ENCODE data around the gene ADAMTS12.

The ADAMTS12 gene

DNA sequence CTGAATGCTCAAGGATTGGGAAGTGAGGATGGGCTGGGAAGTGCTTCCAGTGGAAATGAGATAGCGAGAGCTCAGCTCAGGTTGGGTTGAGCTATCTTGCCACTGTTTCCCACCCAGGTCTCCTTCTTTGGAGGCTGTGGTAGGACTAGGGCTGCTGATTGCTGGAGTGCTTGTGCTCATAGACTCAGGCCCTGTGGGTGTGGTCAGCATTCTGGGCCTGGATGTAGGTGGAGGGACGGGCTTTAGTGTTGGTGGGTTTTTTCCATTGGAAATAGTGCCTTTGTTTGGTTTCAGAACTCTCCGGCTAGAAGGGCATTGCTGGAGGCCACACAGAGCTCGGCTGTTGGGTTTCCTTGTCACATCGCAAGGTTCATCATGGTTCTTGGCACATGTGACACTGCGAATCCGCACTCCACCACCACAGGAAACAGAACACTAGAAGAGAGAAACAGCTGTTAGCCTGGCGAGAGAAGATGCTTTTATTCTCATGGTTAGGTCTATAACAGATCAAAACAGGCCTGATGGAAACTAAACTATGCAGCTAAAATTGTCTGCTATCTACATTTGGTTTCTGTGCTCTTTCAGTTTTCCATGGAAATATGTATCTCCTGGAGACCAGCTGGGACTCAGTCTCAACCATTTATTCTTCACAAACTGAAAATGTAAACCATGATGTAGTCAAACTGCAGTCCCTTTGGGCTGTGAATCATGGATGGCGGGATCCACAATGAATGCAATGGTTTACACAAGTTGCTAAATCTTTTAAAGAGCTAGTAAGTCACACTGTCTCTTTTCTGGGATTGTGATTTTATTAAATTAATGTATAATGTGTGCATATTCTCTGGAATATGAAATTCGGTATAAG, 314.8 kb downstream of the ADAMTS12 start:
- no peak for DNase-seq (ENCODE audit: low spot score)
- Histone ChIP-seq H3K36me3 (replicated peaks in 1 of 2; ENCODE audit: control insufficient read depth in 2 of 2, insufficient read depth in 2 of 2, low read length in 2 of 2) (peaks cover 8 to 70% of the 10 kb centered on the region in 2 donors), H2AFZ (ENCODE audit: low read length) (no peak overlapping the region), H3K27me3 (ENCODE audit: control insufficient read depth in 3 of 3, insufficient read depth in 3 of 3, low read depth in 1 of 3, low read length in 3 of 3) (no peaks in the 10 kb centered on the region), H3K27ac (replicated peaks; ENCODE audit: low read length) (no peak overlapping the region), H4K8ac (ENCODE audit: low read depth, low read length) (no peak overlapping the region), H3K79me1 (ENCODE audit: low read depth, low read length) (no peaks in the 10 kb centered on the region), H3K4me3 (ENCODE audit: low read length in 2 of 2) (no peak overlapping the region), H3K18ac (ENCODE audit: low read length) (no peak overlapping the region), H3K9ac (ENCODE audit: low read depth, low read length, poor library complexity) (no peak overlapping the region), H3K4me2 (ENCODE audit: insufficient read depth, low read length, poor library complexity, severe bottlenecking) (no peak overlapping the region), H2BK15ac (ENCODE audit: low read length) (no peak overlapping the region), H2BK5ac (ENCODE audit: low read length) (no peak overlapping the region), H3K9me3 (replicated peaks in 1 of 2; ENCODE audit: control insufficient read depth in 2 of 2, insufficient read depth in 1 of 2, low read depth in 1 of 2, low read length in 2 of 2) (peaks cover 2 to 9% of the 10 kb centered on the region in 2 donors), H3K4ac (ENCODE audit: low read length) (no peak overlapping the region), H4K91ac (ENCODE audit: low read depth, low read length, poor library complexity) (no peak overlapping the region), H2AK5ac (ENCODE audit: low read depth, low read length) (no peak overlapping the region), H2BK120ac (ENCODE audit: low read depth, low read length) (no peak overlapping the region), H3K23ac (ENCODE audit: low read depth, low read length, poor library complexity) (no peak overlapping the region), H3K14ac (ENCODE audit: low read length) (no peak overlapping the region), H2BK12ac (ENCODE audit: low read length) (no peak overlapping the region), H3K4me1 (ENCODE audit: control insufficient read depth in 2 of 2, insufficient read depth in 1 of 2, low read depth in 1 of 2, low read length in 2 of 2) (no peaks in the 10 kb centered on the region)
- no CpG with 5 or more reads among the region's 10 CpGs for WGBS, 2 donors (ENCODE audit: extremely low coverage in 2 of 2, insufficient read length in 2 of 2, insufficient replicate concordance in 1 of 2)

DNA sequence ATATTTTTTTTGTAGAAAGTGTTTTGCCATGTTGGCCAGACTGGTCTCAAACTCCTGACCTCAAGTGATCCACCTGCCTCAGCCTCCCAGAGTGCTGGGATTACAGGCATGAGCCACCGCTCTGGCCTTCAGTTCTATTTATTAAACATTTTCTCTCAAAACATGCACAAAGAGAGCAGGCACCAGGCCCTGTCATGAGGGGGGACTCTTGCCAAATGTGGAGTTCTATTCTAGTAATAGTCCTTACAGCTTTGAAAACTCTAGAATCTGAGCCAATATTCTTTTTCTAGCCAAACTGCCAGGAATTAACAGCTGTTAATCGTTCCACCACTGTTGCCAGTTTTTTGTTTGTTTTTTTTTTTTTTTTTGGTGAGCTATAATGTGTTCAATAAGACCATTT, 326.5 kb downstream of the ADAMTS12 start:
- Histone ChIP-seq H4K91ac (ENCODE audit: low read depth, low read length, poor library complexity) (no peak overlapping the region), H3K9ac (ENCODE audit: low read depth, low read length, poor library complexity) (no peak overlapping the region), H2AK5ac (ENCODE audit: low read depth, low read length) (no peak overlapping the region), H4K8ac (ENCODE audit: low read depth, low read length) (no peak overlapping the region), H3K23ac (ENCODE audit: low read depth, low read length, poor library complexity) (no peak overlapping the region), H3K18ac (ENCODE audit: low read length) (no peak overlapping the region), H3K79me1 (ENCODE audit: low read depth, low read length) (no peaks in the 10 kb centered on the region), H3K27me3 (ENCODE audit: control insufficient read depth in 3 of 3, insufficient read depth in 3 of 3, low read depth in 1 of 3, low read length in 3 of 3) (no peaks in the 10 kb centered on the region), H3K14ac (ENCODE audit: low read length) (no peak overlapping the region), H3K4me3 (ENCODE audit: low read length in 2 of 2) (no peak overlapping the region), H3K9me3 (replicated peaks in 1 of 2; ENCODE audit: control insufficient read depth in 2 of 2, insufficient read depth in 1 of 2, low read depth in 1 of 2, low read length in 2 of 2) (peaks cover 0 to 4% of the 10 kb centered on the region in 2 donors), H2BK120ac (ENCODE audit: low read depth, low read length) (no peak overlapping the region), H2BK12ac (ENCODE audit: low read length) (no peak overlapping the region), H3K4me1 (ENCODE audit: control insufficient read depth in 2 of 2, insufficient read depth in 1 of 2, low read depth in 1 of 2, low read length in 2 of 2) (peaks cover 6 to 7% of the 10 kb centered on the region in 2 donors), H3K27ac (replicated peaks; ENCODE audit: low read length) (no peak overlapping the region), H2AFZ (ENCODE audit: low read length) (no peak overlapping the region), H2BK5ac (ENCODE audit: low read length) (no peak overlapping the region), H3K36me3 (replicated peaks in 1 of 2; ENCODE audit: control insufficient read depth in 2 of 2, insufficient read depth in 2 of 2, low read length in 2 of 2) (peaks cover 0 to 4% of the 10 kb centered on the region in 2 donors), H3K4me2 (ENCODE audit: insufficient read depth, low read length, poor library complexity, severe bottlenecking) (no peak overlapping the region), H2BK15ac (ENCODE audit: low read length) (no peak overlapping the region), H3K4ac (ENCODE audit: low read length) (no peak overlapping the region)
- DNase-seq (ENCODE audit: low spot score) = no peak
- no CpG with 5 or more reads among the region's 2 CpGs for WGBS, 2 donors (ENCODE audit: extremely low coverage in 2 of 2, insufficient read length in 2 of 2, insufficient replicate concordance in 1 of 2)

- Histone ChIP-seq H3K23ac (ENCODE audit: low read depth, low read length, poor library complexity) (no peak overlapping the region), H3K9ac (ENCODE audit: low read depth, low read length, poor library complexity) (no peak overlapping the region), H3K14ac (ENCODE audit: low read length) (no peak overlapping the region), H2AFZ (ENCODE audit: low read length) (no peak overlapping the region), H3K4me1 (ENCODE audit: control insufficient read depth in 2 of 2, insufficient read depth in 1 of 2, low read depth in 1 of 2, low read length in 2 of 2) (peaks cover 6 to 7% of the 10 kb centered on the region in 2 donors), H3K4me2 (ENCODE audit: insufficient read depth, low read length, poor library complexity, severe bottlenecking) (no peak overlapping the region), H2BK15ac (ENCODE audit: low read length) (no peak overlapping the region), H2BK12ac (ENCODE audit: low read length) (no peak overlapping the region), H4K91ac (ENCODE audit: low read depth, low read length, poor library complexity) (no peak overlapping the region), H3K36me3 (replicated peaks in 1 of 2; ENCODE audit: control insufficient read depth in 2 of 2, insufficient read depth in 2 of 2, low read length in 2 of 2) (peaks cover 0 to 9% of the 10 kb centered on the region in 2 donors), H2AK5ac (ENCODE audit: low read depth, low read length) (no peak overlapping the region), H3K27ac (replicated peaks; ENCODE audit: low read length) (no peak overlapping the region), H2BK120ac (ENCODE audit: low read depth, low read length) (no peak overlapping the region), H3K18ac (ENCODE audit: low read length) (no peak overlapping the region), H3K4me3 (ENCODE audit: low read length in 2 of 2) (no peak overlapping the region), H3K79me1 (ENCODE audit: low read depth, low read length) (no peaks in the 10 kb centered on the region), H3K27me3 (ENCODE audit: control insufficient read depth in 3 of 3, insufficient read depth in 3 of 3, low read depth in 1 of 3, low read length in 3 of 3) (no peaks in the 10 kb centered on the region), H2BK5ac (ENCODE audit: low read length) (no peak overlapping the region), H3K9me3 (replicated peaks in 1 of 2; ENCODE audit: control insufficient read depth in 2 of 2, insufficient read depth in 1 of 2, low read depth in 1 of 2, low read length in 2 of 2) (peaks cover 0 to 4% of the 10 kb centered on the region in 2 donors), H3K4ac (ENCODE audit: low read length) (no peak overlapping the region), H4K8ac (ENCODE audit: low read depth, low read length) (no peak overlapping the region)
- no CpG with 5 or more reads among the region's 2 CpGs for WGBS, 2 donors (ENCODE audit: extremely low coverage in 2 of 2, insufficient read length in 2 of 2, insufficient replicate concordance in 1 of 2)
- DNase-seq (ENCODE audit: low spot score) = no peak
Measured at GRCh38 chr5:33563983-33564908, 327.5 kb downstream of the ADAMTS12 start.

DNA sequence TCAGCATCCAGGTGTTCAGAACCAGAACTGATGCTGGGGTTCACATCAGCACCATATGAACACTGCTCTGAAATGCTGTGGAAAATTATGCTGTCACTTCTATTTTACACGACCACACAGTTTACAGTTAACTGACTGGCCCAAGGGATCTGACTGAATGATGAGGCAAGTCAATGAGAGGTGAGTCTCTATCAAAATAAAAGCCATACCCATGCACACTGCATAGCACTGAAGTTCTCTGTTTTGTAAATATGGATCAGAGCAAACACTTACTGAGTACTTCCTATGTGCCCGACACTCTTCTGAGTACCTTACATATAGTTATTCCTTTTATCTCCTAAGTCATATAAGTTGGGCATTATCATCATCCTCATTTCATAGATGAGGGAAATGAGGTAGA, 328.3 kb downstream of the ADAMTS12 start:
- WGBS, 2 donors (ENCODE audit: extremely low coverage in 2 of 2, insufficient read length in 2 of 2, insufficient replicate concordance in 1 of 2) = no CpG with 5 or more reads among the region's 2 CpGs
- H3K27me3 ChIP-seq (ENCODE audit: control insufficient read depth in 3 of 3, insufficient read depth in 3 of 3, low read depth in 1 of 3, low read length in 3 of 3) = no peaks in the 10 kb centered on the region
- no peak overlapping the region for H2AFZ ChIP-seq (ENCODE audit: low read length)
- no peak overlapping the region for H3K4ac ChIP-seq (ENCODE audit: low read length)
- H3K18ac ChIP-seq (ENCODE audit: low read length) = no peak overlapping the region
- no peak overlapping the region for H4K91ac ChIP-seq (ENCODE audit: low read depth, low read length, poor library complexity)
- no peak overlapping the region for H3K4me2 ChIP-seq (ENCODE audit: insufficient read depth, low read length, poor library complexity, severe bottlenecking)
- H2BK12ac ChIP-seq (ENCODE audit: low read length) = no peak overlapping the region
- no peak overlapping the region for H2BK120ac ChIP-seq (ENCODE audit: low read depth, low read length)
- no peaks in the 10 kb centered on the region for H3K79me1 ChIP-seq (ENCODE audit: low read depth, low read length)
- H3K9me3 ChIP-seq (replicated peaks in 1 of 2; ENCODE audit: control insufficient read depth in 2 of 2, insufficient read depth in 1 of 2, low read depth in 1 of 2, low read length in 2 of 2) = peaks cover 4% of the 10 kb centered on the region in 2 donors
- peaks cover 0 to 16% of the 10 kb centered on the region in 2 donors for H3K36me3 ChIP-seq (replicated peaks in 1 of 2; ENCODE audit: control insufficient read depth in 2 of 2, insufficient read depth in 2 of 2, low read length in 2 of 2)
- no peak overlapping the region for H3K27ac ChIP-seq (replicated peaks; ENCODE audit: low read length)
- H4K8ac ChIP-seq (ENCODE audit: low read depth, low read length) = no peak overlapping the region
- no peak overlapping the region for H3K14ac ChIP-seq (ENCODE audit: low read length)
- H2BK15ac ChIP-seq (ENCODE audit: low read length) = no peak overlapping the region
- peaks cover 6 to 7% of the 10 kb centered on the region in 2 donors for H3K4me1 ChIP-seq (ENCODE audit: control insufficient read depth in 2 of 2, insufficient read depth in 1 of 2, low read depth in 1 of 2, low read length in 2 of 2)
- no peak overlapping the region for H2AK5ac ChIP-seq (ENCODE audit: low read depth, low read length)
- no peak overlapping the region for H3K4me3 ChIP-seq (ENCODE audit: low read length in 2 of 2)
- no peak overlapping the region for H3K9ac ChIP-seq (ENCODE audit: low read depth, low read length, poor library complexity)
- H2BK5ac ChIP-seq (ENCODE audit: low read length) = no peak overlapping the region
- no peak overlapping the region for H3K23ac ChIP-seq (ENCODE audit: low read depth, low read length, poor library complexity)
- DNase-seq (ENCODE audit: low spot score) = no peak
